CMK (cell line): ENCODE results near the gene SLC16A10.
"Not testable (repeated sequence)": the region's sequence is repeated elsewhere in the genome, so short reads cannot be mapped to it uniquely, and the experiment has no call there.

Experiments used
- DNase-seq: peaks from one replicate; pipeline ENCODE4 v3.0.0-alpha.2; 2010; ENCODE audit warnings: low read depth

SLC16A10 gene

GRCh38 chr6:111087871-111088667, 766 bp downstream of the SLC16A10 start:
- no peak for DNase-seq

DNA sequence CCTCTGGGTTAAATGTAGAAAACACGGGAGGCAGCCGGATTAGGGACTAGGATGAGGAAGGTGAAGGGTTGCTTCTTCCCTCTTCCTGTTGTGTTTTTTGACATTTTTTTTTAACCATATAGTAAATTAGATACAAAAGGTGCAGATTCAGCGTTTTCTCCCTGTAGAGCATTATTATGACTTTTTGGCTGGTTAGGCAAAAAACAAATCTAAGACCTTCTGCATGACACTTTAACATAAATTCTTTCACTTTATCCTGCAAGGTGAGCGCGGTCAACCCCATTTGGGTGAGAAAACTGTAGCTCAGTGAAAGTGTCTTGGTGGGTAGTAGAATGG, 1.3 kb downstream of the SLC16A10 start:
- no peak for DNase-seq

GRCh38 chr6:111090766-111091165, 3.5 kb downstream of the SLC16A10 start:
- no peak for DNase-seq

GRCh38 chr6:111091987-111092386, 4.7 kb downstream of the SLC16A10 start:
- DNase-seq = no peak

GRCh38 chr6:111095488-111095887, 8.2 kb downstream of the SLC16A10 start:
- not testable (repeated sequence) for DNase-seq

GRCh38 chr6:111096246-111096645, 8.9 kb downstream of the SLC16A10 start:
- no peak for DNase-seq

- DNase-seq = no peak
These were observed 11.3 kb downstream of the SLC16A10 start for GRCh38 chr6:111098597-111098996.

GRCh38 chr6:111101987-111102386, 14.7 kb downstream of the SLC16A10 start:
- no peak for DNase-seq

- no peak for DNase-seq
These were observed 18.3 kb downstream of the SLC16A10 start for GRCh38 chr6:111105578-111105977.

- no peak for DNase-seq
These were observed 20.3 kb downstream of the SLC16A10 start for GRCh38 chr6:111107589-111107988.

DNA sequence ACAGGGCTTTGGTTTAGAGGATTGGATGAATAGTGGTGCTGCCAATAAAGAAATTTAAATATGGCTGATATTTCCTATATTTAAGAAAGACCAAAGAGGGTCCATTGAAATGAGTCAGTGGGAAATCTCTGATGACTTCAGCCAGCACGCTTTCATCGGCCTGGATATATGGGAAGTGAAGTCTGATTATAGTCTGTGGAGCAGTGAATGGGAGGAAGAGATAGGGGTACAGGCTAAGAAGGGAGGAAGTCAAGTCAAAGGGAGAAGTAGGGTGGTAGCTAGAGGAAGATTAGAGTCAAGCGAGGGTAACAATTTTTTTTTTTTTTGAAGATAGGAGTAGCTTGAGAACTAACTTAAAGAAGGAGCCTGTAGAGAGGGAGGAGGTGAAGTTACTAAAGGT, 22.7 kb downstream of the SLC16A10 start:
- DNase-seq = no peak

- no peak for DNase-seq
These were observed 26.2 kb downstream of the SLC16A10 start for GRCh38 chr6:111113336-111114086.

DNA sequence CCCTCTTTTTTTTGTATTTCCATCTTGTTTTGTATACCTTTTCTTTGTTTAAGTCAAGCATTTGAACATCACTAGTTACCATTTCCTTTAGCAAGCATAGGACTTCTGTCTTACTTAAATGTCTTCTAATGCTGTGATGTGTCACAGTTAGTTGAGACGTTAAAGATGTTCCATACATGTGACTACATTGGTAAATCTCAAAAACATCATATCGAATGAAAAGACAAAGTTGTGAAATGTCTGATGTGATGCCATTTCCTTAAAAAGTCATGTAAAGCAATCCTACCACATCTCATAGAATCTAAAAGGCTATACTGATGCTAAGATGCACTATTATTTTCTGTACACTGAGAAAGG, 26.8 kb downstream of the SLC16A10 start:
- DNase-seq = no peak

DNA sequence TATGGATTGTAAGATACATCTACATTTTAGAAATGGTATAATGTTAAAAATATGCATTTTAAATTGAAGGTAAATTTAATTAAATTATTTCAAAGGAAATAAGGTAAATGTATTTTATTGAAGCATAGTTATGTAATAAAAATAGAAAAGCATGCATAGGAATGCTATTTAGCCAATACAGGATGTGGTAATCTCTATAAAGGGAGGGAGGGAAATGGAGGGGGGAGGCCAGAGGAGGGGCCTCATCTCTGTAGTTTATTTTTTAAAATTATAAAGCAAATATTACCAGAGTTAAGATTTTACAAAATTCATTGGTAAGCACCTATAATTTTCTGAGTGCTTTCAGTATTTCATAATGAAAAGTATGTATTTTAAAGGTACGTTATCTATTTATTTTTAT, 27.2 kb downstream of the SLC16A10 start:
- no peak for DNase-seq

- no peak for DNase-seq
These were observed 31.5 kb downstream of the SLC16A10 start for GRCh38 chr6:111118826-111119225.

GRCh38 chr6:111119571-111120329, 32.4 kb downstream of the SLC16A10 start:
- no peak for DNase-seq

DNA sequence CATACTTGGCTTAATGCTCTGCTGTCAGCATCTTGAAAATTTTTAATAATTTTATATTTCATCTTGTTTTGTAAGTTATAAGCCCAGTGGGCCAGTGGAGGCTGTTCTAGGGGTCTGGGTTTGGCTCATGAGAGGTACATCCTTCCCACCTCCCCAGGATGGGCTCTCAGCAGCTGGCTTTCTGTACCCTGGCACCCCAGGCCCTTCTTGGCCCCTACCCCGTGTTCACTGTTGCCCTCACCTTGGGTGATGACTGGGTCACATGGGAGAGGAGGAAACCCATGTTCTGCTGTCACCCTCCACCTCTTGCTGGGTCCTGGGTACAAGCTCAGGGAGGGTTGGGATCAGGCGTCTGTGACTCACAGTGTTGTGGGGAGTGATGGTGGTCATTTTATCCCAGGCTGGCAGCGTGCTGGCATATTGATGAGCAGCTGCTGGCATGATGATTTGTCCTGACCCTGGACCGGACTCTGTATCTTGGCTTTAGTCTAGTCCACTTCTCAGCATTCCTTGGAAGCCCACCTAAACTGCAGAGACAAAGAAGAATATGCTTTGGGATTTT, 34.6 kb downstream of the SLC16A10 start:
- DNase-seq = no peak

GRCh38 chr6:111122458-111123286, 35.4 kb downstream of the SLC16A10 start:
- DNase-seq = no peak

GRCh38 chr6:111124406-111124805, 37.1 kb downstream of the SLC16A10 start:
- no peak for DNase-seq

DNA sequence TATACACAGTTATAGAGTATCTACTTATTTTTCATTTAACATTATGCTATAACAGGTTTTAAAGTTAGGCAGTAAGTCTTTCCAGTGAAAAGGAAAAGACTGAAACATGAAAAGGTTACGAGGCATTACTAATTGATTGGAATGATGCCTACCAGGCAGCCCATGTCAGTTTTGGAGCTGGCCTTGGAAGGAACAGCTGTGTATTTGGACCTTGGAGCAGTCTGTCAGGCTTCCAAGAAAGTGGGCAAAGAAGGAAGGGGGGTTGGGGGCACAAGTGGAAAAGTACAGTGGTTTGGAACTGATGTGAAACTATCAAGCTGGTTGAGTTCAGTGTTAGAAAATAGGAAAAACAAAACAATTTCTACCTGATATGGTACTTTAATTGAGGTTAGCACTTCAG, 41.7 kb downstream of the SLC16A10 start:
- no peak for DNase-seq

DNA sequence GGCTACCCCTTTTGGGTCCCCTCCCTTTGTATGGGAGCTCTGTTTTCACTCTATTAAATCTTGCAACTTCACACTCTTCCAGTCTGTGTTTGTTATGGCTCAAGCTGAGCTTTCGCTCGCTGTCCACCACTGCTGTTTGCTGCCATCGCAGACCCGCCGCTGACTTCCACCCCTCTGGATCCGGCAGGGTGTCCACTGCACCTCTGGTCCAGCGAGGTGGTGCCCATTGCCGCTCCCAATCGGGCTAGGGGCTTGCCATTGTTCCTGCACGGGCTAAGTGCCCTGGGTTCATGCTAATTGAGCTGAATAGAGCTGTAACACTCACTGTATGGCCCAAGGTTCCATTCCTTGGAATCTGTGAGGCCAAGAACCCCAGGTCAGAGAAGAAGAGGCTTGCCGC, 43.7 kb downstream of the SLC16A10 start:
- DNase-seq = not testable (repeated sequence)

- not testable (repeated sequence) for DNase-seq
These were observed 45.4 kb downstream of the SLC16A10 start for GRCh38 chr6:111132669-111133068.
